Measurements from ENCODE around the gene SPECC1L.
A peak's percentile ranks its signal among the peaks of the same experiment; 100 is the strongest.
"Not testable (repeated sequence)": the region's sequence is repeated elsewhere in the genome, so short reads cannot be mapped to it uniquely, and the experiment has no call there.

SPECC1L gene

GRCh38 chr22:24289114-24289513, 18.5 kb downstream of the SPECC1L start:
- no peak for DNase-seq

- no peak for DNase-seq
Observed at GRCh38 chr22:24289741-24290163, 19.1 kb downstream of the SPECC1L start.

- DNase-seq: no peak
Observed at GRCh38 chr22:24290459-24290858, 19.8 kb downstream of the SPECC1L start.

GRCh38 chr22:24291515-24292201, 21.0 kb downstream of the SPECC1L start:
- DNase-seq: no peak

GRCh38 chr22:24292202-24292830, 21.7 kb downstream of the SPECC1L start:
- not testable (repeated sequence) for DNase-seq

- DNase-seq: not testable (repeated sequence)
Observed at GRCh38 chr22:24294913-24295312, 24.3 kb downstream of the SPECC1L start.

- not testable (repeated sequence) for DNase-seq
Observed at GRCh38 chr22:24298497-24299155, 28.0 kb downstream of the SPECC1L start.

- not testable (repeated sequence) for DNase-seq
Observed at GRCh38 chr22:24300522-24300921, 29.9 kb downstream of the SPECC1L start.

GRCh38 chr22:24302591-24302990, 32.0 kb downstream of the SPECC1L start:
- DNase-seq: no peak

- DNase-seq: no peak
Observed at GRCh38 chr22:24303007-24303406, 32.4 kb downstream of the SPECC1L start.

GRCh38 chr22:24304062-24304675, 33.5 kb downstream of the SPECC1L start:
- no peak for DNase-seq

- DNase-seq: peak; percentile 7
Observed at GRCh38 chr22:24305260-24305692, 34.6 kb downstream of the SPECC1L start.

GRCh38 chr22:24310969-24311368, 40.3 kb downstream of the SPECC1L start:
- DNase-seq: no peak

GRCh38 chr22:24315367-24315966, 44.8 kb downstream of the SPECC1L start:
- no peak for DNase-seq

- DNase-seq: not testable (repeated sequence)
Observed at GRCh38 chr22:24316264-24316663, 45.6 kb downstream of the SPECC1L start.

GRCh38 chr22:24317511-24317910, 46.9 kb downstream of the SPECC1L start:
- not testable (repeated sequence) for DNase-seq

GRCh38 chr22:24319451-24319850, 48.8 kb downstream of the SPECC1L start:
- no peak for DNase-seq

GRCh38 chr22:24321999-24322398, 51.4 kb downstream of the SPECC1L start:
- DNase-seq: no peak

GRCh38 chr22:24322522-24322921, 51.9 kb downstream of the SPECC1L start:
- no peak for DNase-seq

- no peak for DNase-seq
Observed at GRCh38 chr22:24323233-24323632, 52.6 kb downstream of the SPECC1L start.

GRCh38 chr22:24323695-24324094, 53.1 kb downstream of the SPECC1L start:
- no peak for DNase-seq

GRCh38 chr22:24324137-24324536, 53.5 kb downstream of the SPECC1L start:
- no peak for DNase-seq

All from activated naive CD4-positive, alpha-beta T cell treated with Interleukin-2 at 50 U/mL for 16 hours (primary cell).